A673 (cell line): ENCODE measurements around the gene IQCN.

ENCODE experiments used
- CTCF ChIP-seq: fragments of 300-800, 200-600 bp; sonication (generic); conservative IDR thresholded peaks from 2 replicates; pipeline ENCODE4 v1.5.1; 2017; ENCODE audit warnings: low read depth, mild to moderate bottlenecking, antibody characterized with exemption, low read length, moderate library complexity, mixed read lengths
- EZH2 ChIP-seq: fragments of 200-600 bp; sonication (generic); IDR thresholded peaks from 2 replicates; pipeline ENCODE4 v1.6.1; 2017; ENCODE audit warnings: borderline replicate concordance, low read depth, mild to moderate bottlenecking, mixed read lengths, antibody characterized with exemption, low read length; ENCODE audit not compliant: poor library complexity, severe bottlenecking

GRCh38 chr19:18231775-18232174 is 42.5 kb downstream of the IQCN start:
- TF ChIP-seq CTCF (no peak), EZH2 (no peak)
